H1 (cell line): ENCODE results near the gene RCAN2. TPM values are rescaled to one million over a fixed set of nuclear protein-coding genes. Genes with fewer than 3 reads are reported as not detected.

ENCODE experiments used
- CTCF ChIA-PET: fragments of 300-600 bp; sonication (Branson Sonifier 250); formaldehyde crosslinking; loops from one replicate; lab custom pipeline; 2021; ENCODE audit not compliant: partially characterized antibody; lab: Charles Lee
- POLR2A ChIA-PET: fragments of 300-600 bp; sonication (Branson Sonifier 250); formaldehyde crosslinking; loops from one replicate; lab custom pipeline; 2021; ENCODE audit warnings: inconsistent platforms; ENCODE audit not compliant: partially characterized antibody; lab: Charles Lee
- DNase-seq, 2 experiments: peaks; one replicate each; pipeline versions ENCODE4 v3.0.0 to v3.0.0-alpha.2; 2010 to 2022; ENCODE audit warnings: low spot score in 2 of 2, low read depth in 1 of 2, mixed read lengths in 1 of 2
- FAIRE-seq: peaks from 2 replicates; lab custom pipeline; 2011; peaks lifted over from hg19 to GRCh38; lab: Jason Lieb, UNC
- H2AFZ ChIP-seq: 2 replicates; pipeline ENCODE4 v1.8.1; 2012; ENCODE audit warnings: low read length, inconsistent platforms
- H2AK5ac ChIP-seq: 2 replicates; pipeline ENCODE4 v1.6.1; 2013; ENCODE audit warnings: low read depth, low read length
- H2BK120ac ChIP-seq: replicated peaks from 2 replicates; pipeline ENCODE3; 2013; ENCODE audit warnings: low read depth, low read length, inconsistent platforms
- H2BK12ac ChIP-seq: 2 replicates; pipeline ENCODE4 v1.6.1; 2013; ENCODE audit warnings: low read depth, low read length
- H2BK15ac ChIP-seq: 2 replicates; pipeline ENCODE4 v1.6.1; 2013; ENCODE audit warnings: low read length
- H2BK20ac ChIP-seq: 2 replicates; pipeline ENCODE4 v1.6.1; 2013; ENCODE audit warnings: low read length
- H2BK5ac ChIP-seq: 2 replicates; pipeline ENCODE4 v1.6.1; 2013; ENCODE audit warnings: low read depth, low read length
- H3K14ac ChIP-seq: 2 replicates; pipeline ENCODE4 v1.6.1; 2013; ENCODE audit warnings: inconsistent platforms; ENCODE audit not compliant: insufficient read length
- H3K18ac ChIP-seq: 2 replicates; pipeline ENCODE4 v1.6.1; 2013; ENCODE audit warnings: low read length; ENCODE audit errors: extremely low read depth
- H3K23ac ChIP-seq: 2 replicates; pipeline ENCODE4 v1.6.1; 2013; ENCODE audit warnings: inconsistent platforms; ENCODE audit not compliant: insufficient read length
- H3K23me2 ChIP-seq: 2 replicates; pipeline ENCODE4 v1.6.1; 2013; ENCODE audit warnings: low read depth, low read length
- H3K27ac ChIP-seq: 2 replicates; pipeline ENCODE4 v1.6.1; 2011; ENCODE audit warnings: low read depth, low read length, inconsistent platforms
- H3K27me3 ChIP-seq, 4 experiments: replicated peaks in 1 of 4; 1 replicate in 1 of 4; 2 replicates in 3 of 4; pipeline versions ENCODE4 v1.6.1 to v1.8.1; 2011 to 2013; ENCODE audit warnings: low read length in 3 of 4, mild to moderate bottlenecking in 3 of 4, inconsistent platforms in 2 of 4, mixed read lengths in 2 of 4, moderate library complexity in 1 of 4; ENCODE audit not compliant: control insufficient read depth in 3 of 4, insufficient read depth in 3 of 4; ENCODE audit errors: extremely low read depth in 1 of 4
- H3K36me3 ChIP-seq, 4 experiments: 2 replicates each; pipeline versions ENCODE4 v1.6.1 to v1.8.1; 2011 to 2013; ENCODE audit warnings: mild to moderate bottlenecking in 4 of 4, low read length in 3 of 4, moderate library complexity in 2 of 4, control low read depth in 1 of 4, inconsistent platforms in 1 of 4; ENCODE audit not compliant: insufficient read depth in 4 of 4, control insufficient read depth in 2 of 4
- H3K4ac ChIP-seq: replicated peaks from 2 replicates; pipeline ENCODE3; 2013; ENCODE audit warnings: low read length, low read depth, mixed read lengths, inconsistent platforms; ENCODE audit not compliant: insufficient read length
- H3K4me1 ChIP-seq, 4 experiments: replicated peaks in 1 of 4; 1 replicate in 1 of 4; 2 replicates in 3 of 4; pipeline versions ENCODE4 v1.6.1 to v1.8.1; 2011 to 2013; ENCODE audit warnings: low read length in 3 of 4, inconsistent platforms in 2 of 4, mixed read lengths in 1 of 4; ENCODE audit not compliant: insufficient read depth in 4 of 4, control insufficient read depth in 3 of 4
- H3K4me2 ChIP-seq, 2 experiments: 2 replicates each; pipeline versions ENCODE4 v1.6.1 to v1.8.1; 2011 to 2013; ENCODE audit warnings: low read depth in 2 of 2, low read length in 2 of 2, control low read depth in 1 of 2, inconsistent platforms in 1 of 2, mild to moderate bottlenecking in 1 of 2; ENCODE audit not compliant: insufficient read depth in 1 of 2
- H3K4me3 ChIP-seq, 4 experiments: fragments of 200-600, 300-600 bp in 1 of 4; sonication (generic), shearing (Covaris generic), sonication (Bioruptor Twin) in 1 of 4; 2 replicates each; pipeline versions ENCODE4 v1.5.1 to v1.8.1; 2011 to 2016; ENCODE audit warnings: low read length in 4 of 4, low read depth in 3 of 4, control low read depth in 2 of 4, inconsistent platforms in 2 of 4, mild to moderate bottlenecking in 2 of 4, mixed read lengths in 1 of 4, moderate library complexity in 1 of 4; ENCODE audit not compliant: insufficient read depth in 2 of 4; ENCODE audit errors: extremely low read depth in 1 of 4
- H3K56ac ChIP-seq: replicated peaks from 2 replicates; pipeline ENCODE3; 2013; ENCODE audit warnings: low read depth, mild to moderate bottlenecking, mixed read lengths, low read length, inconsistent platforms; ENCODE audit not compliant: insufficient read length
- H3K79me1 ChIP-seq: 2 replicates; pipeline ENCODE4 v1.6.1; 2013; ENCODE audit warnings: low read depth, low read length, control low read depth
- H3K79me2 ChIP-seq, 2 experiments: 2 replicates each; pipeline versions ENCODE4 v1.6.1 to v1.8.1; 2012 to 2013; ENCODE audit warnings: low read length in 2 of 2, mild to moderate bottlenecking in 2 of 2, inconsistent platforms in 1 of 2; ENCODE audit not compliant: insufficient read depth in 2 of 2, control insufficient read depth in 1 of 2
- H3K9ac ChIP-seq, 4 experiments: replicated peaks in 1 of 4; 1 replicate in 1 of 4; 2 replicates in 3 of 4; pipeline versions ENCODE4 v1.6.1 to v1.8.1; 2011 to 2013; ENCODE audit warnings: low read depth in 3 of 4, low read length in 3 of 4, control low read depth in 2 of 4, mild to moderate bottlenecking in 2 of 4, moderate library complexity in 2 of 4, inconsistent platforms in 1 of 4; ENCODE audit errors: extremely low read depth in 1 of 4
- H3K9me3 ChIP-seq, 2 experiments: 2 replicates each; pipeline versions ENCODE4 v1.6.1 to v1.8.1; 2012 to 2013; ENCODE audit warnings: mild to moderate bottlenecking in 2 of 2, moderate library complexity in 2 of 2, control low read depth in 1 of 2, inconsistent platforms in 1 of 2, low read depth in 1 of 2, low read length in 1 of 2, mixed read lengths in 1 of 2; ENCODE audit not compliant: insufficient read depth in 2 of 2
- H4K20me1 ChIP-seq, 2 experiments: replicated peaks in 1 of 2; 2 replicates each; pipeline versions ENCODE3 to v1.8.1; 2011 to 2013; ENCODE audit warnings: inconsistent platforms in 2 of 2, low read length in 2 of 2, mild to moderate bottlenecking in 1 of 2; ENCODE audit not compliant: insufficient read depth in 2 of 2, control insufficient read depth in 1 of 2
- H4K5ac ChIP-seq: 2 replicates; pipeline ENCODE4 v1.6.1; 2013; ENCODE audit warnings: low read length, low read depth, mixed read lengths, inconsistent platforms; ENCODE audit not compliant: insufficient read length
- H4K8ac ChIP-seq: 2 replicates; pipeline ENCODE4 v1.8.0; 2013; ENCODE audit warnings: mild to moderate bottlenecking, moderate library complexity, low read length, inconsistent platforms; ENCODE audit not compliant: insufficient read depth; ENCODE audit errors: extremely low read depth
- H4K91ac ChIP-seq: replicated peaks from 2 replicates; pipeline ENCODE3; 2013; ENCODE audit warnings: low read length, mixed read lengths, inconsistent platforms; ENCODE audit not compliant: insufficient read length
- ASH2L ChIP-seq: fragments of 200-600, 300-600 bp; sonication (generic); IDR thresholded peaks from one replicate; pipeline ENCODE4 v1.7.1; 2017; ENCODE audit warnings: low read length
- EZH2 ChIP-seq: fragments of 200-600 bp; sonication (generic); IDR thresholded peaks from 2 replicates; pipeline ENCODE4 v1.7.1; 2012; ENCODE audit warnings: low read depth, mild to moderate bottlenecking, moderate library complexity, low read length, inconsistent platforms; ENCODE audit not compliant: severe bottlenecking
- SP2 ChIP-seq: IDR thresholded peaks from 2 replicates; pipeline ENCODE4 v1.6.1; 2012; ENCODE audit warnings: mild to moderate bottlenecking, low read length, inconsistent platforms
- ZNF274 ChIP-seq: IDR thresholded peaks from 2 replicates; pipeline ENCODE4 v1.7.0; 2012; ENCODE audit warnings: low read length, borderline replicate concordance; ENCODE audit errors: extremely low read depth
- WGBS, 2 experiments: shearing (Covaris generic) in 1 of 2; methylation state at CpG; one replicate each; pipeline versions ENCODE4 v1.1.6 to v1.1.7; 2013 to 2015; ENCODE audit warnings: low lambda C conversion rate in 2 of 2, mixed read lengths in 2 of 2, inconsistent platforms in 1 of 2, low coverage in 1 of 2, missing lambda C conversion rate in 1 of 2; ENCODE audit not compliant: insufficient replicate concordance in 2 of 2, insufficient coverage in 1 of 2, insufficient read length in 1 of 2; ENCODE audit errors: extremely low coverage in 1 of 2, missing lambda C conversion rate in 1 of 2; 5-methylcytosine and 5-hydroxymethylcytosine counted together
- polyA plus RNA-seq, 7 experiments: library from polyadenylated mRNA; depleted of rRNA in 3 of 7; stranded (reverse) in 5 of 7; unstranded in 2 of 7; fragments of >200 nt in 5 of 7; fragments of 200-250 nt in 2 of 7; gene quantifications; 1 replicate in 5 of 7; 2 replicates in 1 of 7; 4 replicates in 1 of 7; pipeline versions ENCODE4 v1.2.1 to v1.2.3, GENCODE V29; 2011 to 2013; ENCODE audit warnings: missing spikeins in 2 of 7, mixed read lengths in 2 of 7
- total RNA-seq: library from RNA; stranded (reverse); fragmentation: NEBNext Ultra II Directional; extraction: Animal tissue kit (Norgen Biotek cat#: 25700); gene quantifications from 2 replicates; pipeline ENCODE4 v1.2.1, GENCODE V29; 2021

Gene RCAN2
- total and polyA plus RNA-seq, 2 of the 8 experiments (the other 6 are each of a cell fraction or from before 2014, with no cell fraction given) = 5.0 to 8.5 TPM

DNA sequence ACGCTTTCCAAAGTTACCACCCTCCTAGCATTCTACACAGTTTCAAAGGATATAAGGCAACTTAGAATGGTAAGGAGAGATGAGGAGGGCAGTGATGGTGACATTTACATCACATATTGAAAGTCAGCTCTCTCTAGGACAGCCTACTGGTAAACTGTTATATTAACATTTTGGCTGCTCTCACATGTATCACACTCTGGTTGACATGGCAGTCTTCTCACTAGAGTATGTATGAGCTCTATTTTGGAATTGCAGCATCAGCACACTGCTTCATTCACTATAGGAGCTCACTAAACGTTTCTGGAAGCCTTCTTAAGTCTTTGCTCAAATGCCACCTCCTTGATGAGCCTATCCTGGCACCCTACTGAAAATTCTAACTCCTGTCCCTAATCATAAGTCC lies 184.8 kb downstream of the RCAN2 start:
- H4K5ac ChIP-seq = no peak overlapping the region
- TF ChIP-seq ZNF274 (no peak), ASH2L (no peak), EZH2 (no peak), SP2 (no peak)
- H2BK15ac ChIP-seq = no peak overlapping the region
- no peaks in the 10 kb centered on the region for H3K9me3 ChIP-seq
- CTCF ChIA-PET = no interaction called here
- POLR2A ChIA-PET = interaction anchor here (0.5 kb wide), 1 partner anchor 11 kb away, joined by 3 read pairs; no protein-coding TSS in a partner anchor
- no peak overlapping the region for H2AK5ac ChIP-seq
- H2BK5ac ChIP-seq = no peak overlapping the region
- no peak overlapping the region for H4K8ac ChIP-seq
- no peak overlapping the region for H3K18ac ChIP-seq
- no peak overlapping the region for H3K4ac ChIP-seq
- no peak overlapping the region for H3K4me3 ChIP-seq
- no peak overlapping the region for H2BK20ac ChIP-seq
- no peaks in the 10 kb centered on the region for H4K20me1 ChIP-seq
- FAIRE-seq (no peak), DNase-seq (no peak)
- 86% methylated on average over 2 of the region's 2 CpGs; no CpG with 5 or more reads in 1 of the 2 experiments for WGBS, 2 experiments
- no peak overlapping the region for H2BK120ac ChIP-seq
- H3K79me2 ChIP-seq = no peaks in the 10 kb centered on the region
- no peak overlapping the region for H3K56ac ChIP-seq
- no peak overlapping the region for H2BK12ac ChIP-seq
- H3K79me1 ChIP-seq = no peaks in the 10 kb centered on the region
- no peak overlapping the region for H3K23ac ChIP-seq
- H3K14ac ChIP-seq = no peak overlapping the region
- no peak overlapping the region for H4K91ac ChIP-seq
- H3K23me2 ChIP-seq = no peaks in the 10 kb centered on the region
- no peak overlapping the region for H3K4me2 ChIP-seq
- H2AFZ ChIP-seq = no peak overlapping the region
- no peaks in the 10 kb centered on the region for H3K27me3 ChIP-seq
- no peak overlapping the region for H3K9ac ChIP-seq
- H3K36me3 ChIP-seq = no peaks in the 10 kb centered on the region
- no peaks in the 10 kb centered on the region for H3K4me1 ChIP-seq
- no peak overlapping the region for H3K27ac ChIP-seq
